CD4-positive, alpha-beta T cell treated with Interferon alpha-2 for 1 hour (primary cell): ENCODE measurements around the gene HSPA1B.
"Not testable (repeated sequence)": the region's sequence is repeated elsewhere in the genome, so short reads cannot be mapped to it uniquely, and the experiment has no call there.

ENCODE experiments used
- DNase-seq, 2 donors: peaks; one replicate each; pipeline ENCODE4 v3.0.0-alpha.2; 2020 to 2022

HSPA1B gene

DNA sequence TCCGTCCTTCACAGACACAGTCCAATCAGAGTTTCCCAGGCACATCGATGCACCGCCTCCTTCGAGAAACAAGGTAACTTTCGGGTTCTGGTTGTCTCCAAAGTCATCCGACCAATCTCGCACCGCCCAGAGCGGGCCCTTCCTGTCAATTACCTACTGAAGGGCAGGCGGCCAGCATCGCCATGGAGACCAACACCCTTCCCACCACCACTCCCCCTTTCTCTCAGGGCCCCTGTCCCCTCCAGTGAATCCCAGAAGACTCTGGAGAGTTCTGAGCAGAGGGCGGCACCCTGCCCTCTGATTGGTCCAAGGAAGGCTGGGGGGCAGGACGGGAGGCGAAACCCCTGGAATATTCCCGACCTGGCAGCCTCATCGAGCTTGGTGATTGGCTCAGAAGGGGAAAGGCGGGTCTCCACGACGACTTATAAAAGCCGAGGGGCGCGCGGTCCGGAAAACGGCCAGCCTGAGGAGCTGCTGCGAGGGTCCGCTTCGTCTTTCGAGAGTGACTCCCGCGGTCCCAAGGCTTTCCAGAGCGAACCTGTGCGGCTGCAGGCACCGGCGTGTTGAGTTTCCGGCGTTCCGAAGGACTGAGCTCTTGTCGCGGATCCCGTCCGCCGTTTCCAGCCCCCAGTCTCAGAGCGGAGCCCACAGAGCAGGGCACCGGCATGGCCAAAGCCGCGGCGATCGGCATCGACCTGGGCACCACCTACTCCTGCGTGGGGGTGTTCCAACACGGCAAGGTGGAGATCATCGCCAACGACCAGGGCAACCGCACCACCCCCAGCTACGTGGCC, at the start of gene HSPA1B:
HSPA1B (plus strand) TSS at position 453 of the 794 bp plus-strand sequence; CDS start at position 666, 213 bp downstream.
- DNase-seq: peak; percentile 94 to 95

DNA sequence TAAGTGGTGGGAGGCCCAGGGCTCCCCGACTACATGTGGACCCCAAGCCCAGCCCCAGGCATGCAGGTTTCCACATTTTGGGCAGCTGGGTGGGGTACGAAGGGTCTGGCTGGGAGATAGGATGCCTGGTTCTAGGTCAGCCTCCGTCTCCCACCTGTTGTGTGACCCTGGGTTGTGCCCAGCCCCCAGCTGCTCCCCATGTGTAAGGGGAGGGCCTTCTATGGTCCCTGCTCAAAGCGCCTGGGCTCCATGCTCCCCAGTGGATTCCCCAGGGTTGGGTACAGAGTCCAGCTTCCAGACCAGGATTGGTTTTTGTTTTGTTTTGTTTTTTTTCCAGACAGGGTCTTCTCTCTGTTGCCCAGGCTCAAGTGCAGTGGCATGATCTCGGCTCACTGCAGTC, 49.3 kb upstream of the HSPA1B start:
- DNase-seq: no peak

DNA sequence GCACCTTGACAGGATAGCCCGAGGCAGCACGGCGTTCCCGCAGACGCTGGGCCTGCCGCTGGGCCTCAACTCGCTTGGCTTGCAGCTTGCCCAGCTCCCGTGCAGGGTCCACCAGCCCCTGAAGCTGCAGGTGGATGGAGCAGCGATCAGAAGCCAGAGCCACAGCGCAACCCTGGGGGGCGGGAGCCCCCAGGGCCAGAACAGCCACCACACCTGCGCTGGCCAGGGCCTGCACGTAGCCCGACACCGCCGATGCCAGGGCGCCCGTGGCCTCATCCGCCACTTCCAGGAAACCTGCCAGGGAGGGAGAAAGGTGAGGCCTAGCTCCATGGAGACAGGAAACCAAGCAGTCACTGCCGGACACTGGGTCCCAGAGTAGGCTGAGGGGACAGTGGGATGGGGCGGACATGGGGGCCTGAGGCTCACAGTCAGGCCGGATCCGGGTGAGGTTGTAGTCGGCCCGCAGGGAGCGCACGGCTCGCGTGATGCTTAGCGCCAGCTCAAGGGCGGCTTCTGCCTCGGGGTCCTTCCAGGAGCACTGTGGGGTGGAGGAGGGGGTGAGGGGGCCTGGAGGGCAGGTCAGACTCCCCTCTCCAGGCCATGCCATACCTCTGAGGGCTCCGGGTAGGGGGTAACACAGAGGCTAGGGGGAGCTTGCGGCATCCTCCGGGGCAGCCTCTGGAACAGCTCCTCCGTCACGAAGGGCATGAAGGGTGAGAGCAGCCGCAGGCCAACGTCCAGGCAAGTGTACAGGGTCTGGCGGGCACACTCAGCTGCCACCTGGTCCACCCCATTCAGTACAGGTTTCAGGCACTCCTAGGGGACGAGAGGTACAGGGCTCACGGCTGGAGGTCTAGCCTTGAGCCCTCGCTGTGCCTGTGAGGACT, 48.3 kb upstream of the HSPA1B start:
- no peak for DNase-seq

DNA sequence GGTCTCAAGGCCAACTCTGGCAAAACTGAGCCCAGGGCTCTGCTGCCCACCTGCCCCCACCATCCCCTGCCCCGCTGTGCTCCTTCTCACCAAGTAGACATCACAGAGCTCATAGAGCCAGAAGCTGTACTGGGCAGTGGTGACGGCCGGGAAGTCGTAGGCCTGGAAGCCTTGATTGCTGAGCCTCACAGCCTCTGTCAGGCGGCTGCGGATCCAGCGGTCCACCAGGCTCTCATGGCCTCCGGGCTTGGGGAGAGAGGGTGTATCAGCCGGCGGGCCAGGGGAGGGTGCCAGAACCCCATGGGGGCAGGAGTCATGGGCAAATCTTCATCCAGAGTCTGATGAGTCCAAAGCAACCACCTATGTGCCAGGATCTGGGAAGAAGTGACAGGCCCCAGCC, 47.6 kb upstream of the HSPA1B start:
- DNase-seq: no peak

DNA sequence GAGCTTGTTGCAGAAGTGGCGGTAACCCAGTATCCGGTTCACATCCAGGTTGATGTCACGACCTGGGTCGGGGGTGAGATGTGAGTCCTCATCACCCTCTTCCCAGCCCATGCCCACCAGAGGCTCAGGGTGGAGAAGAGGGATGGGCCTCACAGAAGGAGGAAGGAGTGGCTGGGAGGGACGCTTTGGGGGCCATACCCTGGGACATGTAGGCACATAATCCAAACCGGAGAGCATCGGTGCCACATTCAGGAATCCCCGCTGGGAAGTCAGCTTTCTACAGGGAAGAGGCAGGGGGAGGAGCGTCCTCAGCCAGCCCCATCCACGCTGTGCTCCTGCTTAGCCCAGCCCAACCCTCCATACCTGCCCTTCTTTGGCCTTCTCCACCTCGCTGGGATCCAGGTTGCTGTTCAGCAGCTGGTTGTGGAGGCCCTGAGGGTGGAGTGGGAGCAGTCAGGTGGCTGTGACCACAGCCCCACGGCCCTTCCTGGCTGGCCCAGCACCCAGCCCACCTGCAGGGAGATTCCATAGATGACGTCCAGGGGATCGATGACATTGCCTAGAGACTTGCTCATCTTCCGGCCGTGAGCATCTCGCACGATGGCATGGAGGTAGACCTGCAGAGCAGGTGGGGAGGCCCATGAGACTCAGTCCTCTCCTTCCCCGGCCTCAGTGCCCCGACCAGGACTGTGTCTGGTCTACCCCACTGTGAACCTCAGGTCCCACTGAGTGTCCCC, 46.9 kb upstream of the HSPA1B start:
- DNase-seq: no peak

DNA sequence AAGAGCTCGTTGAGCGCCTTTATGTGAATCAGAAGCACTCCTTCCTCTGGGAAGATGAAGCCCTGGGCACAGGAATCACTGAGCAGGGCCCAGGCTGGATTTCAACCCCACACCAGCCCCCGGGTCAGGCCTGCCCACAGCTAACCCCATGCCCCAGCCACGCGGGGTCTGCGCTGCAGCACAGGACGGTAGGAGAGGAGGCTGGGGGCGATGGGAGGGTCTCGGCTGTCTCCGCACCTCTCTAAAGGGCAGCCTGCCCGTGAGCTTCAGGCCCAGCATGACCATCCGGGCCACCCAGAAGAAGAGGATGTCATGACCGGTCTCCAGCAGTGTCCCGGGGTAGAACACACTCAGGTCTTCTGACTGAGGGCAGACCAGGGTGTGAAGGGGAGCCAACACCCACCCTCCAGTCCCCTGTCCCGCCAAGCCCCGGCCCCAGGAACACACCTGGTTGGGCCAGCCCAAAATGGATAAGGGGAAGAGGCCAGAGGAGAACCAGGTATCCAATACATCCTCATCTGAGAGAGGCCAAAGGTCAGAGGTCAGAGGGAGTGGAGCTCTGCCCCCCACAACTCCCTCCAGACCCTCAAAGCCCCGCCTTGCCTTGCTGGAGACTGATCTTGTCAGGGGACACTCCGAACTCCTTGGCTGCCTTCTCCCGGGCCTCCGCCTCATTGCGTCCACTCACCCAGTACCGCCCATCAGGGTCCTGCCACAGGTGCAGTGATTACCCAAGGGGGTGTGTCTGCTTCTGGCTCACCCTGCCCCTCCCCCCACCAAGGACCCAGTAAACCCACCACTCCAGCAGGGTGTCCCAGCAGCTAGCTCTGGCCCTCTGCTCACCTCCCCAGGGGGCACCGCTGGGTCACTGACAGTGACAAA, 46.1 kb upstream of the HSPA1B start:
- DNase-seq: no peak

DNA sequence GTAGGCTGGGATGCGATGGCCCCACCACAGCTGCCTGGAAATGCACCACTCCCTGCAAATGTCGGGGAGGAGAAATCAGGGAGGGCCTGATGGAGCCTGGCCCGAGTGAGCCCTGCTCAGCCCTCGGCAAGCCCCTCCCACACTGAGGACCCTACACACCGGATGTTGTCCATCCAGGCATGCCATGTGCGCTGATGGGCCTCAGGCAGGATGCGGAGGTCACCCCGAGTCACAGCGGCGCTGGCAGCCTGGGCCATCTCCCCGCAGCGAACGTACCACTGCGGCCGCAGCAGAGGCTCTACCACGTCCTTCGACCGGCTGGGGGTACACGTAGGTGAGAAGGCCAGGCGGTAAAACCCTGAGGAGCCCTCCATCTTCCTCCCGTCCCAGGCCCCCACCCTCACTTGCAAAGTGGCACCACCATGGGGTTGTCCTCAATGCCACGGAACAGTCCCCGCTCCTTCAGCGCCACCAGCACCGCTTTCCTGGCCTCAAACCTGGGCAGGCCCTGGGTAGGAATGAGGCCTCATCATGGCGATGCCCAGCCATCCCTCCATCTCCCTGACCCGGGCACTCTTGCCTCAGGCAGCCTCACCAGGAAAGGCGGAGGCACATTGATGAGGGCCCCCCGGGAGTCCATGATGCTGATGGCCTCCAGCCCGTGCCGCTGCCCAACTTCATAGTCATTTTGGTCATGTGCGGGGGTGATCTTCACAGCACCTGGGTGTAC, 45.2 kb upstream of the HSPA1B start:
- no peak for DNase-seq

DNA sequence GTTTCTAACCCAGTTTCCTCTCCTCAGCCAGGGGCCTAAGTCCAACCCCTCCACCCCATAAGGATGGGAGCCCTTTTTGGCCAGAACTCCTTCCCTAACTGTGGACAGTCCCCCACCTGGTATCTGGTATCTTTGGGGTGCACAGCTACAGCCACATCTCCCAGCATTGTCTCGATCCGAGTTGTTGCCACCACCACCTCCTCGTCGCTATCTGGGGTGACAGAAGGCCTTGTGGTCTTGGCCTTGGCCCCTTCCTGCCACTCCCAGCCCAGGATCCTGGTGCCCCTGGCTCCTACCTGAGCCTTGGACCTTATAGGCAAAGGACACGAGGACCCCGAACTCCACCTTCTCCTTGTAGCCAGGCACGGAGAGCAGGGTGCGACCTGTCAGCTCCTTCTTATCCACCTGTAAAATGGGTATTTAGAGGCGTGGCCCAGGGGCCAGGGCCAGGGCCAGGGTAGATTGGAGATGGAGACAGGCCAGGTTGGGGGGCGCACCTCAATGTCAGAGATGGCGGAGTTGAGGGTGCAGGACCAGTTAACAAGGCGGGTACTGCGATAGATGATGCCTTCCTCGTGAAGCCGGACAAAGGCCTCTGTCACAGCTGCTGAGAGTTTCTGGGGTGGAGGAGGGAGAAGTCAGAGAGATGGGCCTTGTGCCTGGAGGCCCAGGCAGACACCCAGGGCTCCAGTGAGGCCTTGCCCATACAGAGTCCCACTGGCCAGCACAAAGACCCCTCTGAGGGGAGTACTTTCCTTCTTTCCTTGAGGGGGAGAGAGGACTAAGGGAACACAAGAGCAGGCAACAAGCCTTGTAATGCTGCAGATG, 43.2 kb upstream of the HSPA1B start:
- no peak for DNase-seq

DNA sequence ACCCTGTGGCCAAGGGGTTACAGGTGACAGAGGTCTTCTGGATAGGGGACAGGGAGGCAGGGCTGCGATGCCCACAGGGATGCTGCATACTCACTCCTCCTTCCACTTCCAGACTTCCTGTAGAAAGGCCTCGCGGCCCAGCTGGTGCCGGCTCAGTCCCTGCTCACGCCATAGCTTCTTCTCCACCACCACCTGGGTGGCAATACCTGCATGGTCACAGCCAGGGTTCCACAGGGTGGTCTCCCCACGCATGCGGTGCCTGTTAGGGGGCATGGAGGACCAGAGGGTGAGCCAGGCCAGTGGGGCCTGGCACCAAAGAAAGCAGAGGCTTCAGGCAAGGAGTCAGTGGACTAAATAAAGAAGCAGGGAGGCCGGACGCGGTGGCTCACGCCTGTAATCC, 42.1 kb upstream of the HSPA1B start:
- no peak for DNase-seq

DNA sequence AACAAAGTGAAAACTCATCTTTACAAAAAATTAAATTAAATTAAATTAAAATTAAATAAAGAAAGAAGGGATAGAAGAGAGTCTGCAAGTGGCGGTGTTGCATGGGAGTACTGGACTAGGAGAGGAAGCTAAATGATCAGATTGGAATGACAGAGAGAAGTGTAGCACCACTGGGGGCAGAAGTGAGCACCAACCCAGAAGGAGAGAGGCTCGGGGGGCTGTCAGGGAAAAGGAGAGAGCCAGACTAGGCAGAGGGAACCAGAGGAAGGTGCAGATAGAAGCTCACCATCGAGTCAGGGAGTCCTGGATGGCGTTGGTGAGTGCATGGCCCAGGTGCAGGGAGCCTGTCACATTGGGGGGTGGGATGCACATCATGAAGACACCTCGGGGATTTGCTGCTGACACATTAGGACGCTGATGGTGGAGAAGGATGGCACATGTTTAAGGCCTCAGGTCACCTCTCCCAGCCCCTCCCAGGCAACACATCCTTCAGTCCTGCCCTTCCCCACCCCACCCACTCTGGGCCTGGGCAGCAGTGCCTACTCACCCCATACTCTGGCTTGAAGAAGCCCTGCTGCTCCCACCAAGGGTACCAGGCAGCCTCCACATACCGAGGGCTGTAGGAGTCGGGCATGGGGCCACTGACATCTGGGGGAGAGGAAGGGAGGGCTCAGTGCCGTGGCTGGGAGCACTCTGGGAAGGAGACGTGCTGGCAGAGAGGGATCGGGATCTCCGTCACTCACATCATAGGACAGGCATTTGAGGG, 36.0 kb upstream of the HSPA1B start:
- peak; percentile 40 to 49 for DNase-seq

DNA sequence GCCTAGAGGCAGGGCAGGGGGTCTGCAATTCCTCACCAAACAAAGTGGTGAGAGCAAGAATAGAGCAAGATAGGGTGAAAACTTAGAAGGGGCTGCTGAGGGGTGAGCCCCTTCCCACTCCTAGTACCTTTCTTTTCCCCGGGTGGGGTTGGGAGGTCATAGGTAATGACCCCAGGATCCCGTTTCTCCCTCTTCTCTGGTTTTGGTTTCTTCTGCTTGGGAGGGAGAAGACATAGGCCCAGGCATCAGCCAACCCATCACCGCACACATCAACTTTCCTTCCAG, 35.5 kb upstream of the HSPA1B start:
- no peak for DNase-seq

DNA sequence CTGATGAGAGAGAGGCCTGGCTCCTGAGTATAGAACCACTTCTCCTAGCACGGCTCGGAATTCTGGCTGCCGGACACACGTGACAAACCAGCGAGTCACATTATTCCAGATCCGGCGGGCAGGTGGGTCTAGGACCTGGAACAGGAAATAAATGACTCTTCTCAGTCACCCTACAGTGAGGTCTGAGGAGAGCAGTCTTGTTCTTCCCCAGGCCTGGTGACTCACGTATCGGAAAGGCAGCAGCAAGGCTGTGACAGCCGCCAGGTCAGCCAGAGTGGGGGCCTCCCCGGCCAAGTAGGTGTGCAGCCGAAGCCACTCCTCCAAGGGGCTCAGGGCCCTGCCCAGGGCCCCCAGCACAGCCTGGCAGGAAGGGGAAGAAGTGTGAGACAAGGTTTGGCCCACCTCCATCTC, 34.8 kb upstream of the HSPA1B start:
- no peak for DNase-seq

DNA sequence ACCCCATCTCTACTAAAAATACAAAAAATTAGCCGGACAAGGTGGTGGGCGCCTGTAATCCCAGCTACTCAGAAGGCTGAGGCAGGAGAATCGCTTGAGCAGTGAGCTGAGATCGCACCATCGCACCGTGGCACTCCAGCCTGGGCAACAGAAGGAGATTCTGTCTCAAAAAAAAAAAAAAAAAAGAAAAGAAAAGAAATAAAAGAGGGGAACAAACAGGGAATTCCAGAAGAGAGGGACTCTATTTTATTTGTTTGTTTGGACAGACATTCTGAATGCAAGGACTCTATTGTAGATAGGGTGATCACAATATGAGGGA, 33.7 kb upstream of the HSPA1B start:
- not testable (repeated sequence) for DNase-seq

DNA sequence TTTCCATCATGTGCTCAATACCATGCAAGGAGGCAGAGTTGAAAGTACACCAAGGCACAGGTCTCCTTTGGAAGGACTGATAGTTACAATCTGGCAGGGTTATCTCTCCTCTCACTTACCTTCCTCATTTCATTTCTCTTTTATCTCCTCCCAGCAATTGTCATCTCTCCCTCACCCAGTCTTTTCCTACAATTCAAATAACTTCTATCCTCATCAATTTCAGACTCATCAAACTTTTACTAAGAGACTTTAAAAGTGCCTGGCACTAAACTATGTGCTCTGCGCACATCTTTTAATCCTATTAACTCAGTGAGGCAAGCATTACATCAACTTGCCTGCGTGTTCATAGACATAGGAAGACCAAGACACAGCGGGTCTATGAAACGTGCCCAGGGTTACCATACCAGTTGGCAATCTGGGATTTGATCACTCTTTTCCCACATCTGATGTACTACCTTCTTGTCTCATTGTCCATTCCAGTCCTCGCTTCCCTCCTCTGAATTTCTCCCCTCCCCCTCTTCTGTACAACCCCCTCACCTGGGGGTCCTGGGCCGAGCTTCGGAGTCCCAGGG, 33.2 kb upstream of the HSPA1B start:
- DNase-seq: no peak

DNA sequence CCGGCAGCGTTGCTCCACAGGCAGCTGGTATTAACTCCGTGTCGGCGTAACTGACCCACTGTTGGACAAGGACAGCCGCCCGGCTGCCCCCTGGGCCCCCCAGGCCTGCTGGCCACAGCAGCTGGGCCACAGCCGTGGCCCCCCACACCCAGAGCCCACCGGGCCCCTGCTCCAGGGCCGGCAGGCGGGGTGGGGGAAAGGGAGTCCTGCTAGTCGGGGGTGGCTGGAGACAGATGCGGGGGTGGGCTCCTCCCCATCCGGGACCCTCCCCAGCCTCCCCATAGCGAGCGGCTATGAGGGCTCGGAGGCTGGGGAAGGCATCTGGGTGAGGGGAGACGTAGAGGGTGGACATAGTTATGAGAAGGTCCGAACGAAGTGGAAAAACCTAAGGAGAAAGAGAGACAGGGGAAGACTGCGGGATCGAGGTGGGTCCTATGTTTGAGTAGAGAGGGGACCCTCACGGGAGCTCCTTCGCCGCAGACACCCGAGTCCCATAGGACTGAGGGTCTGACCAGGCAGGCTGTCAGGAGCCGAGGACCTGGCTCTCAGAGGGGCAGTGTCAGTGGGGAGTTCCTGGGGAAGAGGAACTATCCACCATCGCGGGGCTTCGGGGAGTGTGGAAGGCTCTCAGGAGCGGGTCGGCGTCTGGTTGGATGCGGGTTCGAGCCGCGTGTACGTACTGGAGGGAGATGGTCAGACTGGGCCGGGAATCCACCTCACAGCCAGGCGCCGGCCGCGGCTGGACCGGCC, 32.5 kb upstream of the HSPA1B start:
- no peak for DNase-seq

DNA sequence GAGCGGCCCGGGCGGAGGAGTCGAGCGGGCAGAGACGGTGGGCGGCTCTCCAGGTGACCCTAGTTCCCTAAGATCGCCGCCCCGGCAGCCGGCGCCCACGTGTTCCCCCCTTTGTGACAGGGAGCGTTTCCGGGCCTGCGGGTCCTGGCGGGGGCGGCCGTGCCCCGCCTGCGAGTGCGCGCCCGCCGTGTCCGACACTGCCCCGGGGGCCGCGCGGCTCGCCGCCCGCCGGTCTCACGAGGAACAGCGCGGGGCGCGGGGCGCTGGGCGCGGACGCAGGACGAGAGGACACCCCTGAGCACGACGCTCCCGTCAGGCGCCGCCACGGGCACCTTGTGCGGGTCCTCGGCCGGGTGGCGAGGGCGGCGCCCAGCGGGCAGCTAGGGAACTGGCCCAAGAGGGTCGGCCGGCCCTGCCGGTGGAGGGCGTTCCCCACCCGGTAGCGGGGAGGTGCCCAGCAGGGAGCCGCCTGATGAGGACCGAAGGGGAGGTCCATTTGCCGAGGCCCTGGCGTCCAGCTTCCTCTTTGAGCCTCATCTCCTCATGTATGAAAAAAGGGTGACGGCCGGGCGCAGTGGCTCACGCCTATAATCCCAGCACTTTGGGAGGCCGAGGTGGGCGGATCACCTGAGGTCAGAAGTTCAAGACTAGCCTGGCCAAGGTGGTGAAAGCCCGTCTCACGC, 31.8 kb upstream of the HSPA1B start, which contains the start of gene VARS1:
VARS1 (minus strand) TSS at position 137 of the 683 bp plus-strand sequence. CDS start 535 bp downstream, outside the sequence.
- peak; percentile 90 to 91 for DNase-seq

DNA sequence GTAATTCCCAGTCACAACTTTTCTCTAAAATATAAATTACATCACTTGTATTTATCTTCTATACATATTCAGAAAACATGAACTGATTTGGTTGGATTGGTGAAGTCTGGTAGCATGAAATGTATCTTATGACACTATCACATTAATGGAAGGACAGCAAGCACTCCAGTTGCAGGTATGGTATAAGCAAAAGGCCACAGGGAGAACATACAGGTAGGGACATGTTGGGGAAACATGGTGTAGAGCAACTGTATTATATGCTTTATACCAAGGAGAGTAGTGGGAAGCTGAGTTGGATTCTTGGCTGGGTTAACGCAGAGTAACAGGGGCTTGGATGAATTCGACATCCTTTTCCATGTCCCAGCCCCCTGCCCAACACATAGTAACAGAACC, 30.5 kb upstream of the HSPA1B start:
- no peak for DNase-seq

DNA sequence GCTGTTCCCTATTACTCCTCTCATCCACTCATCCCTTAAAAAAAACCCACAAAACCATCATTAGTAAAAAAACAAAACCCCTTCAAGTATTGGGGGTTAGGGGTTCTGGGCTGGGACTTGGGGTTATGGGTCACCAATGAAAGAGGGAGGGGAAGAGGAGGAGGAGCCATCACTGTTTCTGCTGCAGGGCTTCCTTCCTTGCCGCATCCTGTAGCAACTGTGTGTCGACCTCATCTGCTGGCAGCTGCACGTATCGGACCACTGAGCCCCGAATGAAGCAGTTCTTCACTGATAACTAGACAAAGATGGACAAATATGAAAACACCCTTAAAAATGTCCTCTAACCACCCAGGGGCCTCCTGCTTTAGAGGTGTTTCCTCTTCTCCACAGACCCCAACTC, 29.9 kb upstream of the HSPA1B start:
- peak; percentile 53 to 65 for DNase-seq
